Measurements from ENCODE around the gene LGALS9. TPM values are rescaled to one million over a fixed set of nuclear protein-coding genes. Genes with fewer than 3 reads are reported as not detected.

LGALS9 gene
- total RNA-seq, 2 experiments from 2014 or later: 38.3 to 39.8 TPM

- POLR2A ChIA-PET: no interaction called here
- peaks cover 9% of the 10 kb centered on the region for H3K4me1 Mint-ChIP-seq (ENCODE audit: low read depth)
- no peak overlapping the region for H3K4me3 ChIP-seq (ENCODE audit: low read length)
- peaks cover 30% of the 10 kb centered on the region for H3K36me3 ChIP-seq (ENCODE audit: insufficient read depth, low read length)
- ATAC-seq (ENCODE audit: poor library complexity) (no peak), DNase-seq (no peak)
- CTCF ChIA-PET: no interaction called here
- H3K27ac Mint-ChIP-seq: peak overlapping the region; percentile 11
- intact Hi-C loops (cut with DNase I, micrococcal nuclease): no loop called here
- no peaks in the 10 kb centered on the region for H3K27me3 ChIP-seq (ENCODE audit: control insufficient read depth in 1 of 2, insufficient read depth in 2 of 2, low read length in 2 of 2)
- H3K4me3 Mint-ChIP-seq: no peak overlapping the region
- no peaks in the 10 kb centered on the region for H3K9me3 ChIP-seq (ENCODE audit: control insufficient read depth in 1 of 2, insufficient read depth in 1 of 2, low read length in 2 of 2)
- no peaks in the 10 kb centered on the region for H3K27me3 Mint-ChIP-seq
- no peak for TF ChIP-seq CTCF (IDR thresholded peaks at IDR 0.05)
- no peaks in the 10 kb centered on the region for H3K9me3 Mint-ChIP-seq
- peaks cover 5% of the 10 kb centered on the region for H3K4me1 ChIP-seq (ENCODE audit: insufficient read depth, low read length)
- H3K36me3 Mint-ChIP-seq (ENCODE audit: low read depth): peaks cover 76% of the 10 kb centered on the region
- H3K27ac ChIP-seq (ENCODE audit: low read depth in 1 of 2, low read length in 2 of 2): no peak overlapping the region
Observed at GRCh38 chr17:27616414-27616813, 14.6 kb upstream of the LGALS9 start.

- POLR2A ChIA-PET: no interaction called here
- intact Hi-C loops (cut with DNase I, micrococcal nuclease): no loop called here
- no peak for ATAC-seq (ENCODE audit: poor library complexity)
- no peaks in the 10 kb centered on the region for H3K27me3 ChIP-seq (ENCODE audit: control insufficient read depth in 1 of 2, insufficient read depth in 2 of 2, low read length in 2 of 2)
- H3K27me3 Mint-ChIP-seq: no peaks in the 10 kb centered on the region
- CTCF ChIA-PET: no interaction called here
- DNase-seq: no peak
- no peak for TF ChIP-seq CTCF (IDR thresholded peaks at IDR 0.05)
- H3K9me3 ChIP-seq (ENCODE audit: control insufficient read depth in 1 of 2, insufficient read depth in 1 of 2, low read length in 2 of 2): no peaks in the 10 kb centered on the region
- H3K4me1 ChIP-seq (ENCODE audit: insufficient read depth, low read length): peaks cover 5% of the 10 kb centered on the region
- no peak overlapping the region for H3K4me3 Mint-ChIP-seq
- H3K36me3 ChIP-seq (ENCODE audit: insufficient read depth, low read length): peaks cover 36% of the 10 kb centered on the region
- H3K9me3 Mint-ChIP-seq: no peaks in the 10 kb centered on the region
- H3K4me3 ChIP-seq (ENCODE audit: low read length): no peak overlapping the region
- H3K27ac Mint-ChIP-seq: no peak overlapping the region
- peaks cover 69% of the 10 kb centered on the region for H3K36me3 Mint-ChIP-seq (ENCODE audit: low read depth)
- H3K27ac ChIP-seq (ENCODE audit: low read depth in 1 of 2, low read length in 2 of 2): no peak overlapping the region
- peaks cover 9% of the 10 kb centered on the region for H3K4me1 Mint-ChIP-seq (ENCODE audit: low read depth)
Observed at GRCh38 chr17:27618417-27618816, 12.6 kb upstream of the LGALS9 start.

- Histone ChIP-seq H3K4me1 (ENCODE audit: insufficient read depth, low read length) (peaks cover 5% of the 10 kb centered on the region), H3K4me3 (ENCODE audit: low read length) (no peak overlapping the region), H3K36me3 (ENCODE audit: insufficient read depth, low read length) (peaks cover 34% of the 10 kb centered on the region), H3K27ac (ENCODE audit: low read depth in 1 of 2, low read length in 2 of 2) (no peak overlapping the region), H3K9me3 (ENCODE audit: control insufficient read depth in 1 of 2, insufficient read depth in 1 of 2, low read length in 2 of 2) (no peaks in the 10 kb centered on the region), H3K27me3 (ENCODE audit: control insufficient read depth in 1 of 2, insufficient read depth in 2 of 2, low read length in 2 of 2) (no peaks in the 10 kb centered on the region)
- peaks cover 7% of the 10 kb centered on the region for H3K4me1 Mint-ChIP-seq (ENCODE audit: low read depth)
- DNase-seq (peak in 1 of 14 experiments; percentile 20), ATAC-seq (ENCODE audit: poor library complexity) (no peak)
- no peak overlapping the region for H3K27ac Mint-ChIP-seq
- no peaks in the 10 kb centered on the region for H3K27me3 Mint-ChIP-seq
- POLR2A ChIA-PET: no interaction called here
- peaks cover 54% of the 10 kb centered on the region for H3K36me3 Mint-ChIP-seq (ENCODE audit: low read depth)
- no peaks in the 10 kb centered on the region for H3K9me3 Mint-ChIP-seq
- CTCF ChIA-PET: no interaction called here
- TF ChIP-seq CTCF (IDR thresholded peaks at IDR 0.05): no peak
- intact Hi-C loops (cut with DNase I, micrococcal nuclease): no loop called here
- H3K4me3 Mint-ChIP-seq: no peak overlapping the region
Observed at GRCh38 chr17:27620721-27621120, 10.3 kb upstream of the LGALS9 start.

All from CD4-positive, alpha-beta T cell (primary cell).